ENCODE results near the gene RNF17. TPM values are rescaled to one million over a fixed set of nuclear protein-coding genes. Genes with fewer than 3 reads are reported as not detected.
"Not testable (repeated sequence)": the region's sequence is repeated elsewhere in the genome, so short reads cannot be mapped to it uniquely, and the experiment has no call there.

The RNF17 gene
- total RNA-seq, 2 experiments from 2014 or later, result not detected

- no peaks in the 10 kb centered on the region for H3K9me3 Mint-ChIP-seq (ENCODE audit: low read depth)
- H3K27me3 Mint-ChIP-seq, result peaks cover 75% of the 10 kb centered on the region
- no peak overlapping the region for H3K27ac Mint-ChIP-seq
- CTCF ChIA-PET, result interaction anchor here (1.0 kb wide), 1 partner anchor 248 kb away, joined by 3 read pairs; no protein-coding TSS in a partner anchor
- H3K4me3 Mint-ChIP-seq, result peak overlapping the region; percentile 65
- DNase-seq, result no peak
- peaks cover 21% of the 10 kb centered on the region for H3K4me1 Mint-ChIP-seq
- no peak for ATAC-seq
- H3K36me3 Mint-ChIP-seq, result no peaks in the 10 kb centered on the region
Observed at GRCh38 chr13:24748061-24748400, 15.9 kb upstream of the RNF17 start.

GRCh38 chr13:24759197-24759596, 4.8 kb upstream of the RNF17 start:
- DNase-seq (no peak), ATAC-seq (no peak)
- CTCF ChIA-PET, result no interaction called here
- H3K4me3 Mint-ChIP-seq, result no peak overlapping the region
- no peaks in the 10 kb centered on the region for H3K36me3 Mint-ChIP-seq
- H3K27me3 Mint-ChIP-seq, result peaks cover 30% of the 10 kb centered on the region
- no peaks in the 10 kb centered on the region for H3K9me3 Mint-ChIP-seq (ENCODE audit: low read depth)
- no peak overlapping the region for H3K27ac Mint-ChIP-seq
- H3K4me1 Mint-ChIP-seq, result no peaks in the 10 kb centered on the region

- H3K27me3 Mint-ChIP-seq, result peaks cover 12% of the 10 kb centered on the region
- no peaks in the 10 kb centered on the region for H3K36me3 Mint-ChIP-seq
- no peak for ATAC-seq
- no peaks in the 10 kb centered on the region for H3K4me1 Mint-ChIP-seq
- no peak overlapping the region for H3K4me3 Mint-ChIP-seq
- no peak for DNase-seq
- CTCF ChIA-PET, result no interaction called here
- no peaks in the 10 kb centered on the region for H3K9me3 Mint-ChIP-seq (ENCODE audit: low read depth)
- no peak overlapping the region for H3K27ac Mint-ChIP-seq
Observed at GRCh38 chr13:24764276-24764630, 284 bp downstream of the RNF17 start.

- H3K27ac Mint-ChIP-seq, result no peak overlapping the region
- no peak overlapping the region for H3K4me3 Mint-ChIP-seq
- DNase-seq (no peak), ATAC-seq (no peak)
- no peaks in the 10 kb centered on the region for H3K9me3 Mint-ChIP-seq (ENCODE audit: low read depth)
- H3K36me3 Mint-ChIP-seq, result no peaks in the 10 kb centered on the region
- H3K4me1 Mint-ChIP-seq, result no peaks in the 10 kb centered on the region
- peaks cover 42% of the 10 kb centered on the region for H3K27me3 Mint-ChIP-seq
- CTCF ChIA-PET, result no interaction called here
Observed at GRCh38 chr13:24777171-24777570, 13.2 kb downstream of the RNF17 start.

GRCh38 chr13:24784319-24784718, 20.4 kb downstream of the RNF17 start:
- no peak overlapping the region for H3K4me3 Mint-ChIP-seq
- CTCF ChIA-PET, result no interaction called here
- DNase-seq (no peak), ATAC-seq (no peak)
- peaks cover 2% of the 10 kb centered on the region for H3K9me3 Mint-ChIP-seq (ENCODE audit: low read depth)
- H3K36me3 Mint-ChIP-seq, result peaks cover 2% of the 10 kb centered on the region
- no peak overlapping the region for H3K27ac Mint-ChIP-seq
- peaks cover 3% of the 10 kb centered on the region for H3K4me1 Mint-ChIP-seq
- peaks cover 63% of the 10 kb centered on the region for H3K27me3 Mint-ChIP-seq

- Mint-ChIP-seq H3K27me3 (peaks cover 64% of the 10 kb centered on the region), H3K36me3 (peaks cover 2% of the 10 kb centered on the region), H3K9me3 (ENCODE audit: low read depth) (peaks cover 2% of the 10 kb centered on the region), H3K27ac (no peak overlapping the region), H3K4me3 (no peak overlapping the region), H3K4me1 (peaks cover 3% of the 10 kb centered on the region)
- CTCF ChIA-PET, result no interaction called here
- DNase-seq (no peak), ATAC-seq (no peak)
Observed at GRCh38 chr13:24788538-24788937, 24.6 kb downstream of the RNF17 start.

- Mint-ChIP-seq H3K9me3 (ENCODE audit: low read depth) (no peaks in the 10 kb centered on the region), H3K27ac (no peak overlapping the region), H3K4me3 (no peak overlapping the region), H3K27me3 (peaks cover 54% of the 10 kb centered on the region), H3K4me1 (no peaks in the 10 kb centered on the region), H3K36me3 (no peaks in the 10 kb centered on the region)
- ATAC-seq, result no peak
- CTCF ChIA-PET, result interaction anchor here (1.0 kb wide), 1 partner anchor 12 kb away, joined by 3 read pairs; no protein-coding TSS in a partner anchor
- no peak for DNase-seq
Observed at GRCh38 chr13:24802074-24802473, 38.1 kb downstream of the RNF17 start.

GRCh38 chr13:24821207-24821606, 57.2 kb downstream of the RNF17 start:
- Mint-ChIP-seq H3K4me3 (no peak overlapping the region), H3K36me3 (peaks cover 2% of the 10 kb centered on the region), H3K9me3 (ENCODE audit: low read depth) (peaks cover 2% of the 10 kb centered on the region), H3K27me3 (peaks cover 37% of the 10 kb centered on the region), H3K4me1 (peaks cover 10% of the 10 kb centered on the region), H3K27ac (no peak overlapping the region)
- CTCF ChIA-PET, result no interaction called here
- DNase-seq, result no peak
- ATAC-seq, result no peak

- H3K9me3 Mint-ChIP-seq (ENCODE audit: low read depth), result peaks cover 2% of the 10 kb centered on the region
- H3K4me1 Mint-ChIP-seq, result peaks cover 10% of the 10 kb centered on the region
Observed at GRCh38 chr13:24822640-24823039, 58.7 kb downstream of the RNF17 start.

GRCh38 chr13:24823122-24823710, 59.2 kb downstream of the RNF17 start:
- H3K27ac Mint-ChIP-seq, result not testable (repeated sequence)

More at GRCh38 chr13:24822640-24823039, 58.7 kb downstream of the RNF17 start:
- ATAC-seq (no peak), DNase-seq (no peak)
- H3K27me3 Mint-ChIP-seq, result peaks cover 29% of the 10 kb centered on the region
- CTCF ChIA-PET, result no interaction called here
- H3K27ac Mint-ChIP-seq, result no peak overlapping the region
- peaks cover 2% of the 10 kb centered on the region for H3K36me3 Mint-ChIP-seq
- no peak overlapping the region for H3K4me3 Mint-ChIP-seq

GRCh38 chr13:24827799-24828198, 63.8 kb downstream of the RNF17 start:
- CTCF ChIA-PET, result no interaction called here
- ATAC-seq, result no peak
- H3K36me3 Mint-ChIP-seq, result no peaks in the 10 kb centered on the region

More at GRCh38 chr13:24823122-24823710, 59.2 kb downstream of the RNF17 start:
- H3K36me3 Mint-ChIP-seq; DNase-seq; H3K4me3 Mint-ChIP-seq; H3K9me3 Mint-ChIP-seq (ENCODE audit: low read depth); CTCF ChIA-PET; ATAC-seq; H3K4me1 Mint-ChIP-seq: not testable (repeated sequence)
- H3K27me3 Mint-ChIP-seq, result peaks cover 29% of the 10 kb centered on the region

GRCh38 chr13:24834902-24835510, 71.0 kb downstream of the RNF17 start:
- Mint-ChIP-seq H3K36me3 (no peaks in the 10 kb centered on the region), H3K4me1 (no peaks in the 10 kb centered on the region), H3K9me3 (ENCODE audit: low read depth) (no peaks in the 10 kb centered on the region), H3K27me3 (peaks cover 67% of the 10 kb centered on the region), H3K4me3 (no peak overlapping the region), H3K27ac (no peak overlapping the region)
- DNase-seq, result no peak
- ATAC-seq, result no peak
- CTCF ChIA-PET, result no interaction called here

More at GRCh38 chr13:24827799-24828198, 63.8 kb downstream of the RNF17 start:
- H3K27ac Mint-ChIP-seq, result no peak overlapping the region
- H3K4me3 Mint-ChIP-seq, result no peak overlapping the region
- H3K9me3 Mint-ChIP-seq (ENCODE audit: low read depth), result no peaks in the 10 kb centered on the region
- peaks cover 4% of the 10 kb centered on the region for H3K4me1 Mint-ChIP-seq
- peaks cover 36% of the 10 kb centered on the region for H3K27me3 Mint-ChIP-seq
- DNase-seq, result no peak

- H3K36me3 Mint-ChIP-seq; H3K4me3 Mint-ChIP-seq; CTCF ChIA-PET; H3K27ac Mint-ChIP-seq; H3K4me1 Mint-ChIP-seq; DNase-seq; ATAC-seq; H3K9me3 Mint-ChIP-seq (ENCODE audit: low read depth): not testable (repeated sequence)
- H3K27me3 Mint-ChIP-seq, result peaks cover 62% of the 10 kb centered on the region
Observed at GRCh38 chr13:24837528-24837927, 73.6 kb downstream of the RNF17 start.

GRCh38 chr13:24842549-24843274, 78.7 kb downstream of the RNF17 start:
- no peaks in the 10 kb centered on the region for H3K9me3 Mint-ChIP-seq (ENCODE audit: low read depth)
- H3K27me3 Mint-ChIP-seq, result peaks cover 55% of the 10 kb centered on the region
- H3K4me1 Mint-ChIP-seq, result no peaks in the 10 kb centered on the region
- CTCF ChIA-PET, result no interaction called here
- no peak overlapping the region for H3K27ac Mint-ChIP-seq
- ATAC-seq (no peak), DNase-seq (no peak)
- H3K36me3 Mint-ChIP-seq, result no peaks in the 10 kb centered on the region
- no peak overlapping the region for H3K4me3 Mint-ChIP-seq

Measured in activated CD8-positive, alpha-beta memory T cell treated with anti-CD3 and anti-CD28 coated beads, Interleukin-2, amount 10 ng/mL, durations not matched to agents 7 days and 5 days (primary cell).